ENCODE data around the gene MMS19. TPM values are rescaled to one million over a fixed set of nuclear protein-coding genes. Genes with fewer than 3 reads are reported as not detected.

MMS19 gene, protein sequence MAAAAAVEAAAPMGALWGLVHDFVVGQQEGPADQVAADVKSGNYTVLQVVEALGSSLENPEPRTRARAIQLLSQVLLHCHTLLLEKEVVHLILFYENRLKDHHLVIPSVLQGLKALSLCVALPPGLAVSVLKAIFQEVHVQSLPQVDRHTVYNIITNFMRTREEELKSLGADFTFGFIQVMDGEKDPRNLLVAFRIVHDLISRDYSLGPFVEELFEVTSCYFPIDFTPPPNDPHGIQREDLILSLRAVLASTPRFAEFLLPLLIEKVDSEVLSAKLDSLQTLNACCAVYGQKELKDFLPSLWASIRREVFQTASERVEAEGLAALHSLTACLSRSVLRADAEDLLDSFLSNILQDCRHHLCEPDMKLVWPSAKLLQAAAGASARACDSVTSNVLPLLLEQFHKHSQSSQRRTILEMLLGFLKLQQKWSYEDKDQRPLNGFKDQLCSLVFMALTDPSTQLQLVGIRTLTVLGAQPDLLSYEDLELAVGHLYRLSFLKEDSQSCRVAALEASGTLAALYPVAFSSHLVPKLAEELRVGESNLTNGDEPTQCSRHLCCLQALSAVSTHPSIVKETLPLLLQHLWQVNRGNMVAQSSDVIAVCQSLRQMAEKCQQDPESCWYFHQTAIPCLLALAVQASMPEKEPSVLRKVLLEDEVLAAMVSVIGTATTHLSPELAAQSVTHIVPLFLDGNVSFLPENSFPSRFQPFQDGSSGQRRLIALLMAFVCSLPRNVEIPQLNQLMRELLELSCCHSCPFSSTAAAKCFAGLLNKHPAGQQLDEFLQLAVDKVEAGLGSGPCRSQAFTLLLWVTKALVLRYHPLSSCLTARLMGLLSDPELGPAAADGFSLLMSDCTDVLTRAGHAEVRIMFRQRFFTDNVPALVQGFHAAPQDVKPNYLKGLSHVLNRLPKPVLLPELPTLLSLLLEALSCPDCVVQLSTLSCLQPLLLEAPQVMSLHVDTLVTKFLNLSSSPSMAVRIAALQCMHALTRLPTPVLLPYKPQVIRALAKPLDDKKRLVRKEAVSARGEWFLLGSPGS
- total RNA-seq = 10 to 100 TPM; 38.9 to 42.3 TPM
- long read RNA-seq, partial matches to known transcripts = 21 of 34 reads
- long read RNA-seq, other reads (novel, unspliced or antisense) = 9 of 34 reads

DNA sequence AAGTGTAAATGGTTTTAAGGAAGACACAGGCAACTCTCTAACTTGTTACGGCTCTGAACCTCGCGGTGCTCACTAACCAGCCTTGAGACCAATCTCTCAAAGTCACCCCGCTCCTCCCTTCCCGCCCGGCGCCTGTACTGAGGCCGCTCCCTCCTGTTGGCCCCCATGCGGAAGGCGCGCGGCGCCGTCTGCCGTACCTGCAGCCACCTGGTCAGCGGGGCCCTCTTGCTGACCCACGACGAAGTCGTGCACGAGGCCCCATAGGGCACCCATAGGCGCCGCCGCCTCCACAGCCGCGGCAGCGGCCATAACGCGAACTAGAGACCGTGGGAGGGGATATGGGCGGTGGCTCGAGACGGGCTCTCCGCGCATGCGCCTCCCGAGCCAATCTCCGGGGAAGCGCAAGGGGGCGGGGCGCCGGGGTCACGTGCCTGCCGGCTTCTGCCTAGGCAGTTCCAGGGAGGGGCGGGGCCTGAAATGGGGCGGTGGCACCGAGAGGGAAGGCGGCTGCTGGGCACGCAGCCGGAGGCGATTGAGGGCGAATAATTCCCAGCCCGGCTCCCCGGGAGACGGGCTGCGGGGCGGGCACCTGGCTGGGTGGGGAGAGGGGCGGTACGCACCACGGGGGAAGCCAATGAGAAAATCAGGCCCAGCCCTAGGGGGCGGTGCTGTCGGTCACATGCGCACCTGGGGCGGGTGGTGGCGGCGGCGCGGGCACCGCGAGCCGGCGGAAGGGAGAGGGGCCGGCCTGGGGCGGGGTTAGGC is at the start of gene MMS19:
Gene MMS19, minus strand, starts transcription at position 347 of the 765 bp plus-strand sequence. Its CDS starts 38 bp downstream, at position 309.
- intact Hi-C loops (cut with DNase I, micrococcal nuclease) = no loop called here
- DNase-seq (peak; percentile 99 to 100), ATAC-seq (peak; percentile 86)

- no peak for DNase-seq
- intact Hi-C loops (cut with DNase I, micrococcal nuclease) = no loop called here
- no peak for ATAC-seq
Observed at GRCh38 chr10:97547962-97548361, 49.7 kb upstream of the MMS19 start.

DNA sequence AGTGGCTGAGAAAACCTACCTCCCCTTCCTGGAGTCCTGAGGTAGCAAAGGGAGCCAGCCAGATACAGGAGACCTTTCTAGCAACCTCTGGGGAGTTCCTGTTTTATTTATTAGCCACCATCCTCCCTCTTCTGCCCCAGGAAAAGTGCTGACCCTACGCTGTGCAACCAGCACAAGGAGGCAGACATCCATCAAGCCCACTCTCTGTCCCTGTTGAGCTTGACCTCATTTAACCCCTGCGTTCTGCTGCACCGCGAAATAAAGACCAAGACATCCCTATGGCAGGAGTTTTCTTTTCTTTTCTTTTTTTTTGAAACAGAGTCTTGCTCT is 49.0 kb upstream of the MMS19 start:
- intact Hi-C loops (cut with DNase I, micrococcal nuclease) = no loop called here
- DNase-seq (no peak), ATAC-seq (no peak)

GRCh38 chr10:97546456-97547270 is 48.4 kb upstream of the MMS19 start:
- intact Hi-C loops (cut with DNase I, micrococcal nuclease) = no loop called here
- ATAC-seq (no peak), DNase-seq (no peak)

DNA sequence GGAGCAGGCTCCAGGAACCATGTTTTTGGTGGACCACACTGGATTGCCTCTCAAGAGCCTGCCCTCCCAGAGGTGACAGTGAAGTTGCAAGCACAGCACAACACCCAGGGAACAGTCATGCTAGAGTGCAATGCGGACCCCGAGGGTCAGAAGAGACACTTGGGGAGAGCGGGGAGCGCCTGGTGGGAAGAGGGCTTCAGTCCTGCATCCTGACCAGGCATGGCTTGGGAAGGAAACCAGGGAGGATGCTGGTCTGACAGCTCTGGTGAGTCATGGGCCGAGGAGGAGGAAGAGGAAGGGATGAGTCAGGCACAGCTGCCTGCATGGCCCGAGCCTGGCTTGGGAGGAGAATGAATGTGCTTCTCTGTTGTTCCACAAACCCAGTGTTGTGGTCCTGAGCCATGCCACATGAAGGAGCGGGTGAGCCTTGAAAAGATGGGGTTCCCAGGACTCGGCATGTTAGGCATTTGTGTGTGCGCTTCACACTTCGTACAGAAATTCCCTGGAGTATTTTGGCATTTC is 44.9 kb upstream of the MMS19 start:
- ATAC-seq (peak; percentile 68), DNase-seq (peak; percentile 30 to 72)
- intact Hi-C loops (cut with DNase I, micrococcal nuclease) = no loop called here

DNA sequence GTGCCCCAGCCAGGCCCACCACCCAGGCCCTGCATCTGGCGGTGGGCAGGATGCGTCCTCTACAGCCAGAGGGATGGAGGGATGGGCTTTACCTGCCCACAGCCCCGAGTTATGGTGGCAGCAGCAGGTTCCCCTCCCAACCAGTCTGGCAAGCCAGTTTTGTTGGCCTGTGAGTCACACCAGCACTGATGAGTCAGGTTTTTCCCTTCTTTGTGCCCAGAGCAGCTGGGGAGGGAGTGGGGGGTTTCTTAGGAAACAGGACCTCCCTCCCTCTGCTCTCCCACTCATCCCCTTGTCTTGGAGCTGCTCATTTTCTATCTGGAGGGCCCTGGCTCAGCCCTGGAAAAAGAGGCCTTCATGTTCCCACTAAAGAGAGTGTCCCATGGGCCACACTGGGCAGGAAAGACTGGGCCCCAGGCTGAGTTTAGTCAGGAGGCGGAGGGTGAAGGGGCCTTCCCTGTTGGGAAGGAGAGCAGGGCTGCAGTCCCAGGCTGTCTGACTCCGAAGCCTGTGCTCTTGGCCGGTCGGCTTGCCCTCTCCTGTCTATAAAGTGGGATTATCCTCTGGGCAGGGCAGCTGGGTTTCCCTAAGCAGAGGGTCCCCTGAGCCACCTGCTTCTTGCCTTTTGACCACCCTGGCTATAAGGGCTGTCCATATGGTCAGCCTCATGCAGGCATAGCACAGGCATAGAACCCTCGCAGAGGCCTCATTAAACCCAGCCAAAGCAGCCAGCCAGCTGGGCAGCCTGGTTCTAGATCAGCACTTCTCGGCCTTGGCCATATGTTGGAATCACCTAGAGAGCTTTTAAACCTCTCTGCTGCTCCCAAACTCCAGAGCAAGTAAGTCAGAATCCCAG is 44.2 kb upstream of the MMS19 start:
- no peak for ATAC-seq
- DNase-seq = peak; percentile 25 to 54
- intact Hi-C loops (cut with DNase I, micrococcal nuclease) = no loop called here

GRCh38 chr10:97540669-97541500 is 42.7 kb upstream of the MMS19 start:
- intact Hi-C loops (cut with DNase I, micrococcal nuclease) = no loop called here
- ATAC-seq (no peak), DNase-seq (no peak)

DNA sequence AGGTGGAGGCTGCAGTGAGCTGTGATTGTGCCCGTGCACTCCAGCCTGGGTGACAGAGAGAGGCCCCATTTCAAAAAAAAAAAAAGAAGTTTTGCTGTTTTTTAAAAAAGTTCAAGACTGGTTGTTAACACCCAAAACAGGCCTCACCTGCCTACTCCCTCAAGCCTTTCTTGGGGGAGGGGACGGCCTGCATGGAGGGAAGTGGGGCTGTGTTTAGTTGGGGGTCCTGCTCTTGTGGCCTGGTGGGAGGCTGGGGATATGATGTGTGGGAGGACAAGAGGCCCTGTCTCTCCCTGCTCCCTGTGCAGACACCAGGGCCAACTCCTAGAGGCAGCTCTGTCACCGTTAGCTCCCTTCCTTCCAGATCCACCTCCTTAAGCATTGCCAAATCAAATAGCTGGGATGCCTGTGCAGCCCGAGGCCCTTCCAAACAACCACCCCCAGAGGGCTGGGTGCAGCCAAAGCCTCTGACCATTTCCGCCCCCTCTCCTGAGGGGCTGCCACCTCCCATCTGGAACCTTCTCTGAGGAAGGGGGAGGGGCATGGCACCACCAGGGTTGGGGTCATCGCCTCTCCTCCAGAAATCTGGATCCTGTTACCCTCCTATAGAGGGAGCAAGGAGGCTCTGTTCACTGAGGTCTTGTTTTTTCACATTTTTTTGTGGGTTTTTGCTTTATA is 41.4 kb upstream of the MMS19 start:
- intact Hi-C loops (cut with DNase I, micrococcal nuclease) = no loop called here
- no peak for DNase-seq

DNA sequence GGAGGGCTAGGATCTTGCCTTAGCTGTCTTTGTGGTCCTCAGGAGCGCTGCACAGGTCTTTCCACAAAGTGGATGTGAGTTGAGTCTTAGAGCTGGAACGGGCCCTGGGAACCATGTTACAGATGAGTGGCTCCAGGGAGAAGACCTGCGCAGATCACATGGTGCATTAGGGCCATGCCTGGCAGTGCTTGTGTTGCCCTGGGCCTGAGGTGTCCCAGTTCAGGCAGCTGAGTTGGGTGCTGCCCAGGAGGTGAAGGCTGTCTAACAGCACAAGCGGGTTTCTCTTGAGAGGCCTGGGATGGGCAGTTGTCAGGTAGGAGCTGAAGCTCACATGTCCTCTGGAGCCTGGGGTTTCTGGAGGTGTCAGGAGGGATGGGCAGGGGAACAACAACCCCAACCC is 40.6 kb upstream of the MMS19 start:
- intact Hi-C loops (cut with DNase I, micrococcal nuclease) = no loop called here
- ATAC-seq (no peak), DNase-seq (no peak)

More for the DNA sequence above, 41.4 kb upstream of the MMS19 start:
- ATAC-seq = no peak

GRCh38 chr10:97538411-97538810 is 40.2 kb upstream of the MMS19 start:
- DNase-seq (no peak), ATAC-seq (no peak)
- intact Hi-C loops (cut with DNase I, micrococcal nuclease) = no loop called here

- DNase-seq (no peak), ATAC-seq (no peak)
- intact Hi-C loops (cut with DNase I, micrococcal nuclease) = no loop called here
Observed at GRCh38 chr10:97537186-97537869, 39.1 kb upstream of the MMS19 start.

DNA sequence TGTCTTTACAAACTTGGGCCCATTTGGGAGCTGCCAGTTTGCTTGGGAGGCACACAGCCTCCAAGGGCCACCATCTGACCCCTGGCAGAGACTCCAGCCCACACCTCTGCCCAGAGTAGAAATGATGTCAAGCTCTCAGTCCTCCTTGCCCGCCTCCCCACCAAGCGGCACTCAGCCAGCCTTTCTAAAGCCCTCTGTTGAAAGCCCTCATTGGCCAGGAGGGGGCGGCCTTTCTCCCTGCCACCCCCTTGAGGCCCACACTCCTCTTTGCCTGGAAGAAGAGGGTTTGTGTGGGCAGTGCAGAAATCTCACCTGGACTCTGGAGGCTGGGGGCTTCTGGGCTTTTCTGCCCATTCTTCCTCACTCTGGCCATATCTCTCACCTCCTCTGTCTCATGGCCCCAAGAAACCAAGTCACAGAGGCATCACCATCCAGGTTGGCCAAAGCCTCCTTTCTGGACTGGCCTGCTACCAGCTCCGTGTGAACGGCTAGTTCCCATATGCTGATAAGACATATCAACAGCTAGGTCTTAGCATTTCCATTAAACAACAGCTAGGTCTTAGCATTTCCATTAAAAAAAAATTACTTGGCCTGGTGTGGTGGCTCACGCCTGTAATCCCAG is 36.6 kb upstream of the MMS19 start:
- no peak for DNase-seq
- ATAC-seq = no peak
- intact Hi-C loops (cut with DNase I, micrococcal nuclease) = no loop called here

DNA sequence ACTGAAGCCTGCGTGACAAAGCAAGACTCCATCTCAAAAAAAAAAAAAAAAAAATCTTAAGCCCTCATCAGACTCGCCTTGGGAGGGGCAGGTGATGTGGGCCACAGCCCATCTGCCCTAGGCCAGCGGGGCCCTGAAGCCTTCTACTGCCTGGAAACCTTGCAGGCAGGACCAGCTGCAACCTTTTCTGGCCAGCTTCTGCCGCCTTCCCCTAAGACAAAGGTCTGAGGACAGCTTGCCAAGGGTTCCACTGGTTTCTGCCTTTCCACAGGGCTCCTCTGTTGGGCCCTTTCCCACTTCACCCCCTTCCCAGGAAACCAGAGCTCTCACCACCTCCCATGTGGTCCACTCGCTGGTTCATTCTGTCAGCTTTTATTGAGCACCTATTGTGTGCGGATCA is 35.7 kb upstream of the MMS19 start:
- no peak for ATAC-seq
- no peak for DNase-seq
- intact Hi-C loops (cut with DNase I, micrococcal nuclease) = no loop called here

- ATAC-seq (no peak), DNase-seq (no peak)
- intact Hi-C loops (cut with DNase I, micrococcal nuclease) = no loop called here
Observed at GRCh38 chr10:97532935-97533671, 34.9 kb upstream of the MMS19 start.
